HepG2 (cell line): ENCODE measurements around the gene YWHAH. TPM values are rescaled to one million over a fixed set of nuclear protein-coding genes. Genes with fewer than 3 reads are reported as not detected.

ENCODE experiments used
- ATAC-seq: fragments of 200-7000 bp; cut with Tn5 transposase; 3 replicates; pipeline ENCODE4 v1.9.1; 2020; ENCODE audit warnings: mild to moderate bottlenecking, moderate library complexity
- BruUV-seq: library from RNA; stranded (reverse); fragments of 400-500 nt; replicated peaks from 2 replicates; lab custom pipeline; 2021; lab: Mats Ljungman, UMichigan
- CTCF ChIA-PET: fragments of 300-600 bp; formaldehyde crosslinking; extraction: SDS; loops from one replicate; lab custom pipeline; 2021; ENCODE audit warnings: low total read pairs, inconsistent platforms, low intra/inter-chr PET ratio; lab: Yijun Ruan, JAX
- POLR2A ChIA-PET: fragments of 350-600 bp; sonication (Branson Sonifier 250); formaldehyde crosslinking; loops from one replicate; lab custom pipeline; 2020; ENCODE audit warnings: antibody characterized with exemption, inconsistent platforms; lab: Yijun Ruan, JAX
- DNase-seq: peaks from one replicate; pipeline ENCODE4 v3.0.0-alpha.2; 2015; ENCODE audit warnings: low spot score
- FAIRE-seq: peaks from 3 replicates; lab custom pipeline; 2011; peaks lifted over from hg19 to GRCh38; lab: Jason Lieb, UNC
- H2AFZ ChIP-seq: one replicate; pipeline ENCODE4 v1.6.1; 2011; ENCODE audit warnings: low read length, inconsistent platforms
- H3K27ac ChIP-seq: fragments of 300-600 bp; 3 replicates; pipeline ENCODE4 v1.8.0; 2011; ENCODE audit warnings: mixed run types, mild to moderate bottlenecking, mixed read lengths, low read length, inconsistent platforms; ENCODE audit not compliant: insufficient read depth; ENCODE audit errors: extremely low read length
- H3K27me3 ChIP-seq, 2 experiments: fragments of 200-600 bp in 1 of 2; 2 replicates in 1 of 2; 3 replicates in 1 of 2; pipeline versions ENCODE4 v1.6.0 to v1.8.0; 2011; ENCODE audit warnings: low read length in 2 of 2, mild to moderate bottlenecking in 2 of 2, moderate library complexity in 2 of 2, inconsistent platforms in 1 of 2; ENCODE audit not compliant: insufficient read depth in 2 of 2, control insufficient read depth in 1 of 2
- H3K36me3 ChIP-seq, 2 experiments: fragments of 200-600 bp in 1 of 2; replicated peaks in 1 of 2; 2 replicates in 1 of 2; 3 replicates in 1 of 2; pipeline versions ENCODE4 v1.5.1 to v1.8.0; 2011; ENCODE audit warnings: low read length in 2 of 2, inconsistent platforms in 1 of 2; ENCODE audit not compliant: insufficient read depth in 2 of 2, control insufficient read depth in 1 of 2
- H3K4me1 ChIP-seq: 2 replicates; pipeline ENCODE4 v1.5.1; 2012; ENCODE audit warnings: low read length, inconsistent platforms; ENCODE audit not compliant: insufficient read depth
- H3K4me2 ChIP-seq: 2 replicates; pipeline ENCODE4 v1.6.0; 2011; ENCODE audit warnings: low read depth, low read length, inconsistent platforms
- H3K4me3 ChIP-seq, 3 experiments: fragments of 200-600 bp in 1 of 3; sonication (generic), shearing (Covaris generic) in 1 of 3; replicated peaks in 1 of 3; 2 replicates each; pipeline ENCODE4 v1.5.1; 2011 to 2016; ENCODE audit warnings: low read length in 3 of 3, inconsistent platforms in 2 of 3, low read depth in 2 of 3, mild to moderate bottlenecking in 2 of 3, control low read depth in 1 of 3, mixed read lengths in 1 of 3; ENCODE audit not compliant: insufficient read depth in 1 of 3
- H3K79me2 ChIP-seq: one replicate; pipeline ENCODE4 v1.6.1; 2011; ENCODE audit warnings: low read length, inconsistent platforms; ENCODE audit not compliant: insufficient read depth
- H3K9ac ChIP-seq: 2 replicates; pipeline ENCODE4 v1.6.0; 2011; ENCODE audit warnings: mild to moderate bottlenecking, low read depth, low read length, inconsistent platforms; ENCODE audit not compliant: insufficient read depth
- H3K9me3 ChIP-seq: 2 replicates; pipeline ENCODE4 v1.5.1; 2012; ENCODE audit warnings: mild to moderate bottlenecking, low read length
- H4K20me1 ChIP-seq: 2 replicates; pipeline ENCODE4 v1.6.0; 2011; ENCODE audit warnings: inconsistent platforms, mild to moderate bottlenecking, low read length, moderate library complexity; ENCODE audit not compliant: insufficient read depth
- UBTF ChIP-seq: sonication (generic); formaldehyde crosslinking; IDR thresholded peaks from 2 replicates; pipeline ENCODE4 v1.4.0; 2020; ENCODE audit warnings: mild to moderate bottlenecking, missing genetic modification reagents
- ZNF687 ChIP-seq: sonication (generic); formaldehyde crosslinking; IDR thresholded peaks from 2 replicates; pipeline ENCODE4 v1.5.1; 2020; ENCODE audit warnings: mild to moderate bottlenecking, missing genetic modification reagents, moderate library complexity
- ZNF878 ChIP-seq: sonication (generic); formaldehyde crosslinking; IDR thresholded peaks from 2 replicates; pipeline ENCODE4 v1.8.1; 2023; ENCODE audit warnings: mild to moderate bottlenecking, missing genetic modification reagents, moderate library complexity
- ZNF891 ChIP-seq: sonication (generic); formaldehyde crosslinking; IDR thresholded peaks from 2 replicates; pipeline ENCODE4 v1.5.0; 2020; ENCODE audit warnings: mild to moderate bottlenecking, missing genetic modification reagents
- WGBS: methylation state at CpG from one replicate; pipeline ENCODE4 v1.1.6; 2017; ENCODE audit warnings: low lambda C conversion rate; 5-methylcytosine and 5-hydroxymethylcytosine counted together
- in situ Hi-C: cut with HindIII; loops from 2 replicates; pipeline ENCODE4 v1.10.0; 2017; ENCODE audit warnings: low pct_unique_long_range_greater_than_20kb; ENCODE audit not compliant: extremely low pct_ligation_motif_present
- intact Hi-C: fragments of 100-400 bp; cut with micrococcal nuclease; formaldehyde crosslinking; loops from one replicate; pipeline ENCODE4 v1.10.0; 2022; ENCODE audit not compliant: unreplicated experiment
- polyA plus RNA-seq, 8 experiments: library from polyadenylated mRNA; depleted of rRNA in 3 of 8; stranded (reverse) in 7 of 8; unstranded in 1 of 8; fragments of >200 nt; fragmentation: Illumina TruSeq in 4 of 8; extraction: Trizol in 4 of 8; gene quantifications; 2 replicates each; pipeline versions ENCODE4 v1.2.1 to v1.2.3, GENCODE V29; 2011 to 2016; ENCODE audit warnings: low read depth in 4 of 8, missing spikeins in 1 of 8, mixed read lengths in 1 of 8; ENCODE audit not compliant: insufficient read depth in 1 of 8
- total RNA-seq, 5 experiments: library from RNA; depleted of rRNA; stranded (reverse); fragments of >200 nt; fragmentation: Illumina TruSeq; extraction: Trizol; gene quantifications; 2 replicates each; pipeline ENCODE4 v1.2.3, GENCODE V29; 2016; ENCODE audit warnings: low read depth in 1 of 5

The YWHAH gene
- total and polyA plus RNA-seq, 2 of the 13 experiments (the other 11 are each of a cell fraction or from before 2014, with no cell fraction given): 35.6 to 92.7 TPM

- Histone ChIP-seq H2AFZ (no peak overlapping the region), H3K27me3 (peaks cover 0 to 9% of the 10 kb centered on the region in 2 experiments; a peak in 3 of 5 replicates), H4K20me1 (no peaks in the 10 kb centered on the region), H3K4me2 (peak overlapping the region; percentile 36), H3K4me1 (peaks cover 27% of the 10 kb centered on the region), H3K9ac (no peak overlapping the region), H3K27ac (no peak overlapping the region), H3K9me3 (no peaks in the 10 kb centered on the region), H3K36me3 (no peaks in the 10 kb centered on the region), H3K79me2 (no peaks in the 10 kb centered on the region), H3K4me3 (peak overlapping the region in 1 of 3 experiments; percentile 38; a peak in 2 of 6 replicates)
- 10% methylated on average over 6 of the region's 14 CpGs for WGBS
- no peak for DNase-seq
- intact Hi-C loops (loop anchor here (5.0 kb wide), 1 partner anchor 305 kb away; no protein-coding TSS in a partner anchor), in situ Hi-C loops (loop anchor here (5.0 to 25.0 kb wide), 3 partner anchors 293 to 410 kb away; no protein-coding TSS in a partner anchor)
- ATAC-seq: peak; percentile 58
- ChIA-PET POLR2A (interaction anchor here (2.0 kb wide), 1 partner anchor 310 kb away, joined by 7 read pairs; the partner anchor contains the start of gene PISD), CTCF (no interaction called here)
- TF ChIP-seq ZNF878 (no peak), ZNF891 (CRISPR knock-in tag) (0 out of 2 replicates have a peak, but pooled peaks have one; percentile 35), UBTF (CRISPR knock-in tag) (peak; percentile 30; the same call in 1 of the 2 replicates), ZNF687 (CRISPR knock-in tag) (peak; percentile 19)
- FAIRE-seq: no peak
- no TSS peak for BruUV-seq
Observed at GRCh38 chr22:31972180-31972579, 27.8 kb downstream of the YWHAH start.
